PC-9 (cell line): ENCODE measurements around the gene OSBPL7. TPM values are rescaled to one million over a fixed set of nuclear protein-coding genes. Genes with fewer than 3 reads are reported as not detected.

Experiments
- BruUV-seq: library from RNA; stranded (reverse); fragments of 400-500 nt; replicated peaks from 2 replicates; lab custom pipeline; 2021; lab: Mats Ljungman, UMichigan
- CTCF ChIA-PET: fragments of 300-600 bp; sonication (Branson Sonifier 250); formaldehyde crosslinking; loops from one replicate; lab custom pipeline; 2022; ENCODE audit warnings: antibody characterized with exemption; lab: Charles Lee
- POLR2A ChIA-PET: fragments of 300-600 bp; sonication (Branson Sonifier 250); formaldehyde crosslinking; loops from one replicate; lab custom pipeline; 2022; ENCODE audit warnings: antibody characterized with exemption; ENCODE audit not compliant: unreplicated experiment; lab: Charles Lee
- DNase-seq, 2 experiments: peaks; one replicate each; pipeline versions ENCODE4 v3.0.0 to v3.0.0-alpha.2; 2015 to 2022; ENCODE audit warnings: mixed read lengths in 1 of 2
- H2AFZ ChIP-seq: fragments of 200-600 bp; sonication (generic); 2 replicates; pipeline ENCODE4 v1.8.1; 2017; ENCODE audit warnings: antibody characterized with exemption
- H3F3A ChIP-seq: fragments of 200-600 bp; sonication (generic); 2 replicates; pipeline ENCODE4 v1.8.1; 2017; ENCODE audit warnings: antibody characterized with exemption, mild to moderate bottlenecking, low read depth; ENCODE audit not compliant: insufficient read depth
- H3K27ac ChIP-seq: fragments of 200-600 bp; sonication (generic); 2 replicates; pipeline ENCODE4 v1.6.1; 2016; ENCODE audit warnings: mixed run types
- H3K27me3 ChIP-seq: fragments of 200-600 bp; sonication (generic); 2 replicates; pipeline ENCODE4 v1.6.1; 2016; ENCODE audit warnings: low read depth, mixed run types; ENCODE audit not compliant: insufficient read depth
- H3K36me3 ChIP-seq: fragments of 200-600 bp; sonication (generic); 2 replicates; pipeline ENCODE4 v1.6.1; 2016; ENCODE audit warnings: low read depth, mixed run types
- H3K4me1 ChIP-seq: fragments of 200-600 bp; sonication (generic); replicated peaks from 2 replicates; pipeline ENCODE4 v1.6.1; 2016; ENCODE audit warnings: mixed run types; ENCODE audit not compliant: insufficient read depth
- H3K4me2 ChIP-seq: fragments of 200-600 bp; sonication (generic); 2 replicates; pipeline ENCODE4 v1.6.1; 2017; ENCODE audit warnings: mixed run types
- H3K4me3 ChIP-seq: fragments of 200-600 bp; sonication (generic); 2 replicates; pipeline ENCODE4 v1.6.1; 2016; ENCODE audit warnings: mixed run types
- H3K79me2 ChIP-seq: fragments of 200-600 bp; sonication (generic); 2 replicates; pipeline ENCODE4 v1.6.1; 2017; ENCODE audit warnings: low read depth, mixed run types
- H3K9me2 ChIP-seq: fragments of 200-600 bp; sonication (generic); 2 replicates; pipeline ENCODE4 v1.8.1; 2017; ENCODE audit warnings: mild to moderate bottlenecking; ENCODE audit not compliant: insufficient read depth
- H3K9me3 ChIP-seq: fragments of 200-600 bp; sonication (generic); 2 replicates; pipeline ENCODE4 v1.8.1; 2016; ENCODE audit warnings: low read depth; ENCODE audit not compliant: insufficient read depth
- H4K20me1 ChIP-seq: fragments of 200-600 bp; sonication (generic); 2 replicates; pipeline ENCODE4 v1.8.1; 2017; ENCODE audit not compliant: insufficient read depth
- EZH2 ChIP-seq: fragments of 200-600 bp; sonication (generic); IDR thresholded peaks from 2 replicates; pipeline ENCODE4 v1.8.0; 2017; ENCODE audit warnings: antibody characterized with exemption, low read depth
- intact Hi-C: fragments of 100-400 bp; cut with micrococcal nuclease; formaldehyde crosslinking; loops from one replicate; pipeline ENCODE4 v1.10.0; 2022; ENCODE audit not compliant: unreplicated experiment
- total RNA-seq: library from RNA; stranded (reverse); gene quantifications from 2 replicates; pipeline ENCODE4 v1.2.3, GENCODE V29; 2021
- TF ChIP-seq, protein P1 (sequence below): fragments of 200-600 bp; sonication (generic); conservative IDR thresholded peaks from 2 replicates; pipeline ENCODE4 v1.6.1; 2017; ENCODE audit warnings: mixed run types, antibody characterized with exemption, mild to moderate bottlenecking, moderate library complexity

OSBPL7 gene
- total RNA-seq, 1 experiment from 2014 or later = 32.2 TPM

- Histone ChIP-seq H3K79me2 (no peaks in the 10 kb centered on the region), H4K20me1 (no peaks in the 10 kb centered on the region), H3K4me2 (peak overlapping the region; percentile 65), H3K4me3 (peak overlapping the region; percentile 30; the same call in 1 of the 2 replicates), H3K27ac (no peak overlapping the region), H3K36me3 (no peaks in the 10 kb centered on the region), H2AFZ (no peak overlapping the region; the same call in 1 of the 2 replicates), H3K27me3 (peaks cover 96% of the 10 kb centered on the region), H3K4me1 (no peaks in the 10 kb centered on the region), H3F3A (no peaks in the 10 kb centered on the region), H3K9me3 (no peaks in the 10 kb centered on the region), H3K9me2 (peaks cover 5% of the 10 kb centered on the region)
- TF ChIP-seq, protein P1, sequence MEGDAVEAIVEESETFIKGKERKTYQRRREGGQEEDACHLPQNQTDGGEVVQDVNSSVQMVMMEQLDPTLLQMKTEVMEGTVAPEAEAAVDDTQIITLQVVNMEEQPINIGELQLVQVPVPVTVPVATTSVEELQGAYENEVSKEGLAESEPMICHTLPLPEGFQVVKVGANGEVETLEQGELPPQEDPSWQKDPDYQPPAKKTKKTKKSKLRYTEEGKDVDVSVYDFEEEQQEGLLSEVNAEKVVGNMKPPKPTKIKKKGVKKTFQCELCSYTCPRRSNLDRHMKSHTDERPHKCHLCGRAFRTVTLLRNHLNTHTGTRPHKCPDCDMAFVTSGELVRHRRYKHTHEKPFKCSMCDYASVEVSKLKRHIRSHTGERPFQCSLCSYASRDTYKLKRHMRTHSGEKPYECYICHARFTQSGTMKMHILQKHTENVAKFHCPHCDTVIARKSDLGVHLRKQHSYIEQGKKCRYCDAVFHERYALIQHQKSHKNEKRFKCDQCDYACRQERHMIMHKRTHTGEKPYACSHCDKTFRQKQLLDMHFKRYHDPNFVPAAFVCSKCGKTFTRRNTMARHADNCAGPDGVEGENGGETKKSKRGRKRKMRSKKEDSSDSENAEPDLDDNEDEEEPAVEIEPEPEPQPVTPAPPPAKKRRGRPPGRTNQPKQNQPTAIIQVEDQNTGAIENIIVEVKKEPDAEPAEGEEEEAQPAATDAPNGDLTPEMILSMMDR = peak; percentile 55
- peak; percentile 27; the same call in 1 of the 2 replicates for TF ChIP-seq EZH2
- DNase-seq = peak; percentile 41 to 52
- no TSS peak for BruUV-seq
- ChIA-PET POLR2A (interaction anchor here (0.5 kb wide), 1 partner anchor 254 kb away, joined by 14 read pairs; no protein-coding TSS in a partner anchor), CTCF (interaction anchor here (0.6 to 0.7 kb wide), 4 partner anchors 42 to 411 kb away, joined by 3 to 7 read pairs (median 5); partner anchors contain the start of genes LRRC46 and MRPL10)
- intact Hi-C loops = loop anchor here (1.0 kb wide), 1 partner anchor 91 kb away; no protein-coding TSS in a partner anchor
These were observed 31.7 kb downstream of the OSBPL7 start for GRCh38 chr17:47789611-47790561.

GRCh38 chr17:47785538-47786123 is 36.0 kb downstream of the OSBPL7 start:
- no TSS peak for BruUV-seq
- Histone ChIP-seq H3K4me1 (no peaks in the 10 kb centered on the region), H3K9me3 (no peaks in the 10 kb centered on the region), H2AFZ (no peak overlapping the region), H3K4me3 (no peak overlapping the region), H3F3A (no peaks in the 10 kb centered on the region), H4K20me1 (no peaks in the 10 kb centered on the region), H3K27me3 (peaks cover 94% of the 10 kb centered on the region), H3K27ac (no peak overlapping the region), H3K79me2 (no peaks in the 10 kb centered on the region), H3K36me3 (no peaks in the 10 kb centered on the region), H3K9me2 (peaks cover 5% of the 10 kb centered on the region), H3K4me2 (no peak overlapping the region)
- TF ChIP-seq, protein P1 = no peak
- TF ChIP-seq EZH2 = no peak
- no peak for DNase-seq
- ChIA-PET POLR2A (no interaction called here), CTCF (no interaction called here)
- intact Hi-C loops = no loop called here

DNA sequence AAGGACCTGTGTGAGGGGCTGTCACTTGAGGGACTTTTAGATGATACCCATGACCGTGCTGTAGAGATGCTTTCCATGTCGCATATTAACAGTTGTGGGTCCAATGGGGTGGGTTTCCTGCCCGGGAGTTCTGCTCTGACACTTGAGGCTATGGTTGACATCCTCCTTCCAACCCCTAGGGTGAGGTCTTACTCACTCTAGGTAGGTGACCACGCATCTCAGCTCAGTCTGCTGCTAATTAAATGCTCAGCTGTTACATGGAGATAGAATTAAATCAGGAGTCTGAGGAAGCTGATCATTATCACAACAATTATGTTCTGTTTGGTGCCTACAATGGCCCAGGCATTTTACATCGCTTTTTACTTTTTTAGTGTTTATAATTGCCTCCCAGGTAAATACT is 40.2 kb downstream of the OSBPL7 start:
- H3K4me2 ChIP-seq = no peak overlapping the region
- no peak for DNase-seq
- H3K4me1 ChIP-seq = no peaks in the 10 kb centered on the region
- ChIA-PET CTCF (no interaction called here), POLR2A (no interaction called here)
- H3K4me3 ChIP-seq = no peak overlapping the region
- H3K36me3 ChIP-seq = no peaks in the 10 kb centered on the region
- peaks cover 5% of the 10 kb centered on the region for H3K9me2 ChIP-seq
- no peak for TF ChIP-seq EZH2
- TF ChIP-seq, protein P1 = no peak
- peaks cover 85% of the 10 kb centered on the region for H3K27me3 ChIP-seq
- no peaks in the 10 kb centered on the region for H4K20me1 ChIP-seq
- H3K27ac ChIP-seq = no peak overlapping the region
- no TSS peak for BruUV-seq
- H3K79me2 ChIP-seq = no peaks in the 10 kb centered on the region
- no peaks in the 10 kb centered on the region for H3K9me3 ChIP-seq
- H3F3A ChIP-seq = no peaks in the 10 kb centered on the region
- intact Hi-C loops = no loop called here
- H2AFZ ChIP-seq = no peak overlapping the region
